DMS153 (cell line): ENCODE results near the gene GRM5.
"Not testable (repeated sequence)": the region's sequence is repeated elsewhere in the genome, so short reads cannot be mapped to it uniquely, and the experiment has no call there.

Source experiments
- DNase-seq: peaks from one replicate; lab custom pipeline; 2025; lab: John Stamatoyannopoulos, UW

GRM5 gene

DNA sequence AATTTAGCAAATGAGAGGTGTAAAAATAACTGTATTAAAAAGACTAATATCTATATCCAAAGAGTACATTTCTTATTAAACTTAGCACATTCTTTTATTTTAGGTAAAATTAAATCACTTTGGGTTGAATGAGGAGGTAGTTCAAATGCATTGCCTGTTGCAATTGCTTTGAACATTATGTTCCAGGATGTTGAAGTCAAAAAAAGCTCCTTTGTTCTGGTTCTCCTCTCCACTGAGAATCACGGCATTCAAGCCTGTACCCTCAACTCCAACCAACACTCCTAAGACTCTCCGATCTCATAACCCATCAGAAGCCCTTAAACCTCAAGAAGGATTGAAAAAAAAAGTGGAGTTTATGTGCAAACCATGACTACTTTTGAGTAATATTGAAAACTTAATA, 230.1 kb downstream of the GRM5 start:
- not testable (repeated sequence) for DNase-seq

DNA sequence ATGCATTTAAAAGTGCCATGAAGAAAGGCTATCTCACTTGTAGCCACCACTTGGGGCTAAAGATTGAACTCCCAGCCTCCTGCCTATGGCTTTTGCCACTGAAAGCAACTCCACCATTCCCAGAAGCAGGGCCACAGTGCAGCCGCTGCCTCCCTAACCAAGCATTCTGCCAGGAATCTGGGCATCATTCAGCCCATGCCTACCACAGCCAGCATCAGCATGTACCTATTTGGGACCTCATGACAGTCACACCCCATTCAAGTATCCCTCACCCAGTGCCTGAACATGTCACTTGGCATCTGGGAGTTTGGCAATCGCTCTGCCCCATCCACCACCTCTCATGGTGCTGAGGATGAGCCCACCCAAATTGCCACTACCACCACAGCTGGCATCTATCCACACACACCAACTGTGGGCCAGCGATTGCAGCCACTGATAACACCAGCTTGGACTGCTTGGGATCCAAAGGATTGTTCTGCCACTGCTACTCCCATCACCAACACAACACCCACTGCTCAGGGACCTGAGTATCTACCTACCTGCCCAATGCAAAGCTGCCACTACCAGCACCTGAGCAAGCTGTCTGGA, 234.4 kb downstream of the GRM5 start:
- no peak for DNase-seq

DNA sequence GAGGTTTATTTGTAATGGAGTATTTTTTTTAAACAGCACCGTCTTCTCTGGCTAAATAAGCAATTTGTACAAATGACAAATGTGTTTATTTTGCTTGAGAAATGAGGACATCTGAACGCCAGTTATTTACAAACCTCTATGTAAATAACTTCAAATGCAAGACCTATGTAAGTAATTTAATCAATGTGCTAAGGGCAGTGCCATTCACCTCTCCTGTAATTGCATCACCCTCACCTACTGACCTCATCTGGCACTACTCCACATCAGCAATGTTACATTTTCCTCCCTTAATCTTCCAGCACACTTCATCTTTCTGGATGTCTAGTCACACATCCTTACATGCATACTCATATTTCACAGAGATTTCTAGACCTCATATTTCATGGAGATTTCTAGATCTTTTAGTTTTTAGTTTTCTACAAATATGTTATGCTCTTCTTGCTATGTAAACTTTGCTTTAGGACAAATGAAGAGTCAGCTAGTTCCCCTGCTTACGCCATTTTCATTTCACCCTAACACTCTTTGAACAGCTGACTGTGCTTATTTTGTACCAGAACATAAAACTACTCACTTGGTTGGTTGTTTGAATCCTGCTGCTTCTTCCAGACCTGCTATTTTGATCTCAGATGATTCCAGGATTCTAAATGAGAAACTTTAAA, 238.6 kb downstream of the GRM5 start:
- DNase-seq: no peak

DNA sequence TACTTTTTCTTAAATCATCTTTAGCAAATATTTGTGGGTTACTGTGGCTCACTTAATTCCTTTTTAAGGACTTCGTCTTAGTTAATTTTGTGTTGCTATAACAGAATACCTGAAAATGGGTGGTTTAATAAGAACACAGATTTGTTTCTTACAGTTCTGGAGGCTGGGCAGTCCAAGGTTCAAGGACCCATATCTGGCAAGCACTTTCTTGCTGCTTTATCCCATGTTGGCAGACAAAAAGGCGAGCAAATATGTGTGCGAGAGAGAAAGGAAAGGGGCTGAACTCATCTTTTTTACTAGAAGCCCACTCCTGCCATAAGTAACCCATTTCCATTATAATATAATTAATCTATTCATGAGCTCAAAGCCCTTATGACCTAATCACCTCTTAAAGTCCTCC, 246.2 kb downstream of the GRM5 start:
- DNase-seq: no peak

DNA sequence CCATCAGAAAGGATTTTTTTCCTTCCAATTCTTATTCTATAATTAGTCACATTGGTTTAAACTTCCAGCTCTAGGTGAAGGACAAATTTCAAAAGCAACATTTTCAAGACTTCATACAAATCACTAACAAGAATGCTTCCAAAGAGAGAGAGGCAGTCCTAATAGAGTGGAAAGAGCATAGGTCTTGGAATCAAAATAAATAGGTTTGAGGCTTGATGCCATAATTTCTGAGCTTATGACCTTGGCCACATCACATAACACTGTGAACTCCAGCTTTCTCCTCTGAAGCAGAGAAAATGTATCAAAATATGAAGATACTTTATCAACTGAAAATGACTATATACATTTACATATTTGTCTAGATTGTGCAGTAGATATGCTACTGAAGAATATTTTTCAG, 246.8 kb downstream of the GRM5 start:
- no peak for DNase-seq

DNA sequence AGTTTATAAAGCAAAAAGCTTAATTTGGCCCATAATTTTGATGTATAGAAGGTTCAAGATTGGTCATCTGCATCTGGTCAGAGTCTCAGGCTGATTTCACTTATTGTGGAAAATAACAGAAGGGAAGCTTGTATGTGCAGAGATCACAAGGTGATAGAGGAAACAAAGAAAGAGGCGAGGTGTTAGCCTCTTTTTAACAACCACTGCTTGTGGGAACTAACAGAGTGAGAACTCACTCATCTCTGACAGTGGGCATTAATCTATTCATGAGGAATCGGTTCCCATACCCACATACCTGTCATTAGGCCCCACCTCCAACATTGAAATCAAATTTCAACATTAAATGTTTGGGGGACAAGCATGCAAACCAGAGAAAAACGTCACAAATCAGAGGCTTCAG, 250.3 kb downstream of the GRM5 start:
- DNase-seq: no peak

DNA sequence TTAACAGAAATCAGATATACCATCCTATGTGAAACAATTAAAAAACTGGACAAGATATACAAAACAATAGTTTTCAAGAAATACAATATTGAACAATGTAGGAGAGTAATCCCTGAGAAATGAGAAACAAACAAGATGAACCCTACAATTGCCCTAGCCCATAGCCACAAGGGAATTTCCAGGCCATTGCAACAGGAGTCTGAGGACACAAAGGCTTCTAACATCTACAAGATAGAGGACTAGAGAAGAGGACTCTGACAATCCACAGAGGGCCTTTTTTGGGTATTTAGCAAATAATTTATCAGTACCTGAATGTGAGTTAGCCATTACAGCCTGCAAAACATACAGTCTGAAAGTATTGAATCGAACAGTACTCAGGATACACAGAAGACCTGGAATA, 251.7 kb downstream of the GRM5 start:
- no peak for DNase-seq

DNA sequence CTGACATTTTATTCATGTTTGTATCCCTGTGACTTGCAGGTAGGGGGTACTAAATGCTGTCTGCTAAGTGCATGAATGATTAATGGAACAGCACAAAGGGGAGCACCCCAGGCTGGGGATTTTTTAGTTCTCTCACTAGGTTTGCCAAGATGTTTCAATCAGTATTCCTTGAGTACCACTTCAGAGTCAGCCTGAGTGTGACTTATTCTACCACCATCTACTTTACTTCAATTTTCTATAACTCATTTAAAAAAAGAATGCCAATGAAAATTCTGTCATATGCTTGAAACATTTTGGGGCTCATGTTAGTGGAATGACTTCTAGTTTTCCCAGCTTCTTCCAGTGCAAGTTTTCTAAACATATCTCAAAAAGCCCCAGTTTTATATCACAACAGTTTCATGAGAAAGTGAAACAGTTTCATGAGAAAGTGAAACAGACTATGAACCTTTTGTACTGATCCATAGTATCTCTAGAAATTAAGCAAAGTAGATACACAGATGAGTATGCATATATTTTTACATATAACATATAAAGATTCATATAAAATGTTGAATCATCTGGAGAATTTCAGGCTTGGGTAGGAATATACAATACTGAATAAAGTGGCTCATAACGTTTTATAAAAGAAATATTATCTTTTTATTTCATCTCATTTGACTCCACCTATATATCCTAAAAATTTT, 252.4 kb downstream of the GRM5 start:
- DNase-seq: no peak

DNA sequence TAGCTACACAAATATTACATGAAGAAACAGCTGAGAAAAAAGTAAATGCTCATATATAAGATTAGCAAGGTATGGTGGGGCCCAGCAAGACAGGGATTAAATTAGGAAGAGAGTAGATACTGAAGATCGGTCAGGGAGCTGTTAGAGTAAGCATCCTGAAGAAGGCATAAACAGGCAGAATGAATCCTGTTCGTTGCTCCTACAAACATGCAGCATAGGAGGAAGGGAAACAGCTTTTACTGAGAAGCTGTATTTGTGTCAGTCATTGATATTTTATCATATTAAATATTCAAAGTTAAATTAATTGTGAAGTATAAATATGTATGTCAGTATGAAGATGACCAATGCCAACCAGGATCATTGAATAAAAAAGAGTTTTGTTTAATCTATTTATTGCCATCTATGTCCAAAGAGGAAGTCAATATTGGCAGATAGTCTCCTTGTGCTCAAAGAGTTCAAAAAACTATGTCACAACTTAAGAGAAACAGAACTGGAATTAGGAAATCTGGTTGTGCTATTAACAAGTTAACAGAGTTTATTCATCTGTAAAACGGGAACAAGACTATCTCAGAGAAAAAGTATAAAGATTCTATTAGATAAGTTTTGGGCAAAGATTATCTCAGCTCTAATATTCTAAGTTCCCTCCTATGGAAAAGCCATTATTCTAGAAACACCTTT, 255.2 kb downstream of the GRM5 start:
- no peak for DNase-seq

DNA sequence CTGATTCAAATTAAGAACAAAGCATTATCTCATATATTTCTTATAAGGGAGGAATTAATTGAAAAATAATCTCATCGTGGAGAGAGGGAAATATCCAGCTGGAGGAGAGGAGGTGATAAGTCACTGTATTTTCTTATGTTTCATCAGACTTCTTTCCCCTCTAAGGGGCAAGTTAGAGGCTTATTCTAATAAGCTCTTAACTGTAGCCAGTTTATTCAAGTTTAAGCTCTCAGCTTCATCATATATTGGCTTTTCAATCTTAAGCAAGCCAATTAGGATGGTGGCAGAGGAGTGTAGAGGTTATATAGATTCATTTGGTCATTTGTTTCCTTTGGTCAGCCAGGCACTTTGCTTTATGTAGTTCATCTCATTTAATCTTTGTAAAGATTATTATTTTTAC, 256.7 kb downstream of the GRM5 start:
- no peak for DNase-seq

DNA sequence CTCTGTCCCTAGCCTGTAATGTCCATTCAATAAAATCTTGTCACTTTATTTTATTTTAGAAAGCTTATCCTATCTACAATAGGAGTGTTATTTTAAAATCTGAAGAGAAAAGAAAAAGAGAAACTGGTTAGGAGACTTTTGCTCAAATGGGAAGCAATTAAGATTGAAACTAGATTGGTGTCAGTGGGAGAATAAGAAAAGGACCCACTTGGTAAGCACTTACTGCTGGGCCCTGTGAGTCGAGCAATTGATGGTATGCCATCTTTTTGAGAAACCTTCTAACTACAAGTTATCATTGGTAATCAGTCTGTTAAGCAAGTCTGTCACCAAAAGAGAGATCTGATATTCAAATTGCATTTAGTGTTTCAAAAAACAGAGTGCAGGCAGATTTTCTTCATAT, 258.4 kb downstream of the GRM5 start:
- no peak for DNase-seq

DNA sequence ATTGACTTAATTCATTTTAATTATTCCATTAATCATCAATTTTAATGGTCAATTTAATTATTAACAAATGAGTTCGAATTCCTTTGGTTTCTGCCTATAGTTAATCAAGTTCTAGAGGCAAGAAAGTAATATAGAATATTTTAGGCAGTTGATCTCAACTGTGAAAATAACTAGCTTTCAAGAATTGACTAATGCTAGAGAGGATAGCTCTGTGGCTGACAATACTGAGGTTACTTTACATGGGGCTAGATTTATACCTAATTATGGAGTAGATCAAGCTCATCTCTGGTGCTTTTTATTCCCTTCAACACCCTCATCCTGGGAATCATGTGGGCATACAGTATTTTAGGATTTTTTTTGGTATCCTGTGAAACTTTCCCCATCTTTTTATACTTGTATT, 259.4 kb downstream of the GRM5 start:
- no peak for DNase-seq

DNA sequence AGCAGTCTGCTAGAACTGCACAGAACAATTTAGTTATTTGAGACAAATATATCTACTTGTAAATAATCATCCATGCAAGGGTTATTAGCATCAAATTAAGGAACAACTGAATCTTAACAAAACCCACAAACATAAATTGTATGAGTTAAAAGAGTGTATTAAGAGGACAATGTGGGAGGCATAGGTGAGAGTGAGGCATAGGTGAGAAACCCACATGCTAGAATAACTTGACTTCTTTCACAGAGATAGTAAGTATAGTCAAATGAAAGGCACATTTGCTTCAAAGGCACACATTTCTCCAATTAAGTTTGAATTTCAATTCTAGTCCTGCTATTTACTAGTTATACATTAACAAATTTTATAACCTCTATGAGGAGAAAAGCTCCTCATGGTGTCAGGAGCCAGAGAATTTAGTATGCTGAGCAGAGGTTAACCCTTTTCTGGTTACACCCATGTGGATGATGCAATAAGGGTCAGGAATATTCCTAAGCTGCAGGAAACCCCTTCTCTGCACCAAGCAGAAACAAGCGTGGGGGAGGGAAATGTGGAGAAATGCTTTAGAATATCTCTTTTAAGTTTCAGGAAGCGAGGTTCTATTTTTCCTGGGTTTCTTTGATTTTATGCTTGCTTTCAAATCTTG, 264.2 kb downstream of the GRM5 start:
- no peak for DNase-seq

DNA sequence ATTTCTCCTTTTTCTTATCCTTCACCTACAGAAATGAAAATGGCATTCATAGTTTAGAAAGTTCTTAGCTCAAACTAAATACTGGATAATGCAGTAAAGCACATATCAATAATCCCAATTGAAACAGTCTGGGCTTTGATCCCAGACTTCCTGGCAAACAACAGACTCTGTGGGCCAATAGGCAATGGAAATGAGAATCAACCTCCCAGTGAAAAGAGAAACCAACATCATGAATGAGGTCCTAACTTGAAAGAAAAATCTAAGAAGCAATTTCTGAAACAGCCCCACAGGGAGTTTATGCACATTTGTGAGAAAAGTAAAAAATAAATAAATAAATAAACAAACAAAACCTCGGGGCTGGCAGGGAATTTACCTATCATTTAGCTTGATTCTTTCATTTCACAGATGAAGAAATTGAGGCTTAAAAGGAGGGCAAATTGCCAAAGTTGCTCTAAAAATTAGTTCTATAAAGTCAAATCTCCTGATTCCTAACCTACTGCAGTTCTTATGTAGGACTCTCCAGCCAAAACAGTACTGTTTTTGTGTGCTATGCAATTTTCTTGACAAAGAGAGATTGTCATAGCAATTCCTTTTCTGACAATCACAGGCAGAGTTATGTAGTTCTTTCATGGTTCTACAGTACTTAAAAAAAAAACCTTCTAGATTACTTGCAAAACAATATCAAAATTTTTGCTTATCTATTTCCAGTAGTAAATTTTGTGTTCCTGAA, 265.8 kb downstream of the GRM5 start:
- no peak for DNase-seq

DNA sequence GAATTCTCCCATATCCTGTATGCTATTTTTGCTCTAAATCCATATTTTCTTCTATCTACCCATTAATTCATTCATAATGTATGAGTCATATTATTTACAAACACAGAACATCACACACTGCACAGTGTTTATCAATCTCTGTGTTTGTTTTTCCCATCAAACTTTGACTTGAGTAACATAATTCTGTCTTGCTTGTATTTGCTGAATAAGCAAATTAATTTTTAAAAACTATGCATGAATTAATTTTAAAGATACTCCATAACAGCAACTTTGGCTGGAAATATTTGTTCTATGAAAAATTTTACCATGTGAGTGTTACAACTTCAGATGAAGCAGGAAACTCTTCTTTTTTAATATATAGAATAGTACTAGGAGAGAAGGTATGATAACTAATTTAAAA, 275.6 kb downstream of the GRM5 start:
- no peak for DNase-seq

DNA sequence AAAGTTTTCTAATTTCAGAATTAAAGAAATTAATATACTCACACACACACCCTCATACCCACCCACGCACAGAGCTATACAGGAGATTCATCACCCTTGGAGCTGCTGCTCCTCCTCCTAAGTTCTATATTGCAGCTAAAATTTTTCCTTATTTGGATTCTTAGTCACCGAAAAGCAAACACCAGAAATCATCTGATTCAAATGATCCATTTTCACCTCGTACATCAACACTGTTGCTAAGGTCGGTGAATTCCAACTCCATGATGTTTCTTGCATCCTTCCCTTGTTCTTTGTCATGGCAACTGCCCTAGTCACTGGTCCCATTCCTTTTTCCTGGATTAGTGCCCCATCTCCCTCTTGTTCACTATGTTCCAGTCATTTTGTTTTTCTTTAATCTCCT, 286.2 kb downstream of the GRM5 start:
- no peak for DNase-seq

DNA sequence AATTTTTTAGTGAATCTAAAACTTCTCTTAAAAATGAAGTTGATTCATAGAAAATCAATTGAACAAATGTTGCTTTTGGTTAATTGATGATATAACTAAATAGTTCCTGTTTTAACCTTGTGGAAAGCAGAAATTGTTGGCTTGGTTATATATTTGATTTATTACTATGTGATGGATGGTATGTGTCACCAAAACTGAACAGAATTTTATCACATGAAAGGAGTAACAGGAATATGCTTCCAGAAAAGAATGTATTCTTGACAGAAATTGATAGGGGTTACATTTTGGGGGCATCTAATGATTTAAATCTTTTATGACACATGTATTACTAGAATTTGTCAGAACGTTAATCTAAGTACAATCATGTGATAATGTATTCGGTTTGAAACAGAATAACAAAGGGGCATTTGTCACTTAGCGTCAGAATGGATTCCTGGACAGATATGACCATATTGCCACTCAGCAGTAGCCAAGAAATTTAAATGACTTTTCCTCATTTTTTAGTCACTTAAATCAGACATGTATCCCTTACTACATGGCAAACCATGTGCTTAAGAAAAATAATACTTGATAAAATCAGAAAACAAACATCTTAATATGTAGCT, 295.2 kb downstream of the GRM5 start:
- no peak for DNase-seq

DNA sequence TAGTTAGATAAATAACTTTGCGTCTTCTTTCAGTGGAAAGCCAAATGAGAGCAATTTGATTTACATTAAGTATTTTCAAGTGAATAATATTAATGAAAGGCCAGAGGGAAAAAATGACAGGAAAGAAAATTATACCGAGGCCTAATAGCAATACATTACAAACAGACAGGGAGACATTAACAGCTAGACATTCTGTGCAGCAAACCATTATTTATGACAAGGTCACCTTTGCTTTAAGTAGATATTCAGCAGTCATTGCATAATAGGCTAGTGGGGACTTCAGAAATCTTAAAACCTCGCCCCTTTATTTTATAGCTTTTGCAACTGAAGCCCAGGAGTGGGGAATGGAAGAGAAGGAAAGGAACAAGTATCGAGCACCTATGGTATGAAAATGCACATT, 321.6 kb downstream of the GRM5 start:
- DNase-seq: no peak

DNA sequence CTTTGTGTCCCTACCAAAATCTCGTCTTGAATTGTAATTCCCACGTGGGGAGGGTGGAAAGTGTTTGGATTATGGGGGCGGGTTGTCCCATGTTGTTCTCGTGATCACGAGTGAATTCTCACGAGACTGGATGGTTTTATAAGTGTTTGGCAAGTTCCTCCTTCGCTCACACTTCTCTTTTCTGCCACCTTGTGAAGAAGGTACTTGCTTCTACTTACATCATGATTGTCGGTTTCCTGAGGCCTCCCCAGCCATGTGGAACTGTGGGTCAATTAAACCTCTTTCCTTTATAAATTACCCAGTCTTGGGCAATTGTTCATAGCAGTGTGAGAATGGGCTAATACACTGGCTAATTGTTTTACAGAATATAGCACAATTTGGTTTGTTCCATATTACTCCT, 326.3 kb downstream of the GRM5 start:
- DNase-seq: no peak

DNA sequence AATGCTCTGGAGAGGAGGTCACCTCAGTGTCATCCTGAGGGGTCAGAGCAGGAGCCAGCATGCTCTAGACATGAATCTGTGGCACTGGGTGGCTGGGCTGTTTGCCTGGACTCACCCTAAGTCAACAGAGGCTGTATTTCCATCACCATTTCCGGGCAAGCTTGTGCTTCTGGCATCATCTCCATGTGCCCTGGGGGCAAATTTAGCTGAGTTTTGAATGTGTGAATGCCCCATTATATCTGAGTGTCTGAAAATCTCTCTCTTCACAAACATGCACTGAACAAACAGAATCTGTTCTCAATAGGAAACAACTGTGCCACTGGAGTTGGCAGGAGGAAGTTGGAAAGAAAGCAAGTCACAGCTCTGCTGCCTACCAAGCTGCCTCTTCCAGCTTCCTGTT, 356.2 kb downstream of the GRM5 start:
- DNase-seq: peak; percentile 88

DNA sequence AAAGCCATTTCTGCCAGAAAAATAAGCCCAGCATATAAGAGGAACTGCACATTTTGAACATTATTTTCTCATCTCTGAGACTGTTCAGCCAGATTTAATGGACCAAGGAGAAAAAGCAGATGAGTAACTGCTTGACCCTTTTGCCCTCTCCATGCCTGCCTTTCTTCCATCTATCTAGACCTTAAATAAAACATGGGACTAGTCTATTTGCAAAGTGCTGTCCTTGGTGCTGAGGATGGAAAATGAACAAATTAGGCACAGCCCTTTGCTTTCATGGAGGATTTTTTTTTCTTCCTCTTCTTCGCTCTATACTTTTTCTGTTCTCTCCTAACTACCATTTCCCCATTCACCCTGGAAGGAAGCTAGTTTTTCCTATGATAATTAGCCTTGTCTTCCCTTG, 361.3 kb downstream of the GRM5 start:
- DNase-seq: no peak

DNA sequence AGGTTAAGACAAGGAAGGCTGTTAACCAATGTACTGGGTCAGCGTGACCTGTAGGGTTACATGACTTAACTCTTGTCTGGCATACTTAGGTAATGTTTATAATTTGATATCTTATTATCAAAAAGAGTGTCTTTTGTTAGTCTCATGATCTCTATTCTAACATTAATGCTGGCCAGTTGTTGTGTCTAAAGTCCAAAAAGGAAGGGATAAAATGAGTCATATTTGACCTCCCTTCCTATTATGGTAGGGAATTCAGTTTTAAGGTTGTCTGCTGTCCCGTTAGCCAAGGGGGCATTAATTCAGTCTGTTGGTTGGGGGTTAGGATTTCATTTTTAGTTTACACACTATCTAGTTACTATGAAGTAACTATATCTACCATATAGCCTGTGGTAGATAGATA, 364.0 kb downstream of the GRM5 start:
- DNase-seq: no peak
